Nephron progenitor cell (in vitro differentiated cells): Measurements from ENCODE around the gene RDH5.

Source experiments
- DNase-seq: peaks from one replicate; pipeline ENCODE4 v3.0.0; 2021
- H3K27ac Mint-ChIP-seq: 2 replicates; pipeline ENCODE4 v1.8.0; 2021; ENCODE audit warnings: mild to moderate bottlenecking, moderate library complexity, mixed read lengths
- H3K27me3 Mint-ChIP-seq: 2 replicates; pipeline ENCODE4 v1.8.0; 2021; ENCODE audit warnings: mild to moderate bottlenecking, low read depth, mixed read lengths; ENCODE audit not compliant: poor library complexity
- H3K36me3 Mint-ChIP-seq: 2 replicates; pipeline ENCODE4 v1.8.0; 2021; ENCODE audit warnings: low read depth, mixed read lengths
- H3K4me1 Mint-ChIP-seq: 2 replicates; pipeline ENCODE4 v1.8.0; 2021; ENCODE audit warnings: mixed read lengths
- H3K4me3 Mint-ChIP-seq: 2 replicates; pipeline ENCODE4 v1.8.0; 2021; ENCODE audit warnings: mild to moderate bottlenecking, moderate library complexity, mixed read lengths
- H3K9me3 Mint-ChIP-seq: 2 replicates; pipeline ENCODE4 v1.8.0; 2021; ENCODE audit warnings: mild to moderate bottlenecking, moderate library complexity, mixed read lengths
- TF ChIP-seq, protein P1 (sequence below): fragments of 200-600 bp; sonication (generic); IDR thresholded peaks from 2 replicates; pipeline ENCODE4 v1.5.0; 2021; ENCODE audit warnings: antibody characterized with exemption

The RDH5 gene

DNA sequence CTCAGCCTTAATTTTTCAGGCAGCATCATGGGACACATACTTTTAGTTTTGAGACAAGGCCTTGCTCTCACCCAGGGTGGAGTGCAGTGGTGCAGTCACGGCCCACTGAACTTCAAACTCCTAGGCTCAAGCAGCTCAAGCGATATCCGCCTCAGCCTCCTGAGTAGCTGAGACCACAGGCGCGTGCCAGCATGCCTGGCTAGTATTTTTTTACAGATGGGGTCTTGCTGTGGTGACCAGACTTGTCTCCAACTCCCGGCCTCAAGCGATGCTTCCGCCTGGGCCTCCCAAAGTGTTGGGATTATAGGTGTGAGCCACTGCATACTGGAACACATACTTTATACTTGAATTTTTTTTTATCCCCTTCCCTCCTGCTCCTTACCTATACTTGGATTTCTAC, 2.8 kb downstream of the RDH5 start:
- TF ChIP-seq, protein P1, sequence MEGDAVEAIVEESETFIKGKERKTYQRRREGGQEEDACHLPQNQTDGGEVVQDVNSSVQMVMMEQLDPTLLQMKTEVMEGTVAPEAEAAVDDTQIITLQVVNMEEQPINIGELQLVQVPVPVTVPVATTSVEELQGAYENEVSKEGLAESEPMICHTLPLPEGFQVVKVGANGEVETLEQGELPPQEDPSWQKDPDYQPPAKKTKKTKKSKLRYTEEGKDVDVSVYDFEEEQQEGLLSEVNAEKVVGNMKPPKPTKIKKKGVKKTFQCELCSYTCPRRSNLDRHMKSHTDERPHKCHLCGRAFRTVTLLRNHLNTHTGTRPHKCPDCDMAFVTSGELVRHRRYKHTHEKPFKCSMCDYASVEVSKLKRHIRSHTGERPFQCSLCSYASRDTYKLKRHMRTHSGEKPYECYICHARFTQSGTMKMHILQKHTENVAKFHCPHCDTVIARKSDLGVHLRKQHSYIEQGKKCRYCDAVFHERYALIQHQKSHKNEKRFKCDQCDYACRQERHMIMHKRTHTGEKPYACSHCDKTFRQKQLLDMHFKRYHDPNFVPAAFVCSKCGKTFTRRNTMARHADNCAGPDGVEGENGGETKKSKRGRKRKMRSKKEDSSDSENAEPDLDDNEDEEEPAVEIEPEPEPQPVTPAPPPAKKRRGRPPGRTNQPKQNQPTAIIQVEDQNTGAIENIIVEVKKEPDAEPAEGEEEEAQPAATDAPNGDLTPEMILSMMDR = no peak
- DNase-seq = no peak
- H3K4me3 Mint-ChIP-seq = no peak overlapping the region
- H3K4me1 Mint-ChIP-seq = peaks cover 63% of the 10 kb centered on the region
- no peaks in the 10 kb centered on the region for H3K9me3 Mint-ChIP-seq
- H3K36me3 Mint-ChIP-seq = peaks cover 33% of the 10 kb centered on the region
- peak overlapping the region; percentile 88 for H3K27ac Mint-ChIP-seq
- no peaks in the 10 kb centered on the region for H3K27me3 Mint-ChIP-seq

DNA sequence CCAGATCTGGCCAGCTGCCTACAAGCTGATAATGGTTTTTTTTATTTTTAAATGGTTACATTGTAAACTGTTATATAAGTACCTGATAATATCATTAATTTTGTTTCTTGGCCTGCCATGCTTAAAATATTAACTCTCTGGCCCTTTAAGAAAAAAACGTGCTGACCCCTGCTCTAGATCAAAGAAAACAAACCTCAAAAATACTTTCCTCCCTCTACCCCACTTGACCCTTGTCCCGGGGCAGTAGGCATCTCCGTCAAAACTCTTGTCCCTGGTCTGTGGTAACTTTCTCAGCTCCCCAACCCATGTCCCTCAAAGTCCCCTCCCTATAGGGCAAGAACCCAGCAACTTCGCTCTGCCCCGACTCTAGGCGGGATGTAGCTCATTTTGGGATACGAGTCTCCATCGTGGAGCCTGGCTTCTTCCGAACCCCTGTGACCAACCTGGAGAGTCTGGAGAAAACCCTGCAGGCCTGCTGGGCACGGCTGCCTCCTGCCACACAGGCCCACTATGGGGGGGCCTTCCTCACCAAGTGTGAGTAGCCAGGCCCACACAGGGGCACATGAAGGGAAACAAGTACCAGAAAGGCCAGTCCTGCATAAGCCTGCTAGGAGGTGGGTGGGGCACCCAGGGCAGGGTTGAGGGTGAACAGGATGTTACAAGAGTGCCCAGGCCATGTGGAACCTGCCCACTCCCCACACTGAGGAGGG, 3.5 kb downstream of the RDH5 start:
- Mint-ChIP-seq H3K4me1 (peaks cover 55% of the 10 kb centered on the region), H3K27me3 (no peaks in the 10 kb centered on the region), H3K27ac (peak overlapping the region; percentile 88), H3K4me3 (no peak overlapping the region), H3K9me3 (no peaks in the 10 kb centered on the region), H3K36me3 (peaks cover 33% of the 10 kb centered on the region)
- TF ChIP-seq, protein P1 = no peak
- DNase-seq = no peak

DNA sequence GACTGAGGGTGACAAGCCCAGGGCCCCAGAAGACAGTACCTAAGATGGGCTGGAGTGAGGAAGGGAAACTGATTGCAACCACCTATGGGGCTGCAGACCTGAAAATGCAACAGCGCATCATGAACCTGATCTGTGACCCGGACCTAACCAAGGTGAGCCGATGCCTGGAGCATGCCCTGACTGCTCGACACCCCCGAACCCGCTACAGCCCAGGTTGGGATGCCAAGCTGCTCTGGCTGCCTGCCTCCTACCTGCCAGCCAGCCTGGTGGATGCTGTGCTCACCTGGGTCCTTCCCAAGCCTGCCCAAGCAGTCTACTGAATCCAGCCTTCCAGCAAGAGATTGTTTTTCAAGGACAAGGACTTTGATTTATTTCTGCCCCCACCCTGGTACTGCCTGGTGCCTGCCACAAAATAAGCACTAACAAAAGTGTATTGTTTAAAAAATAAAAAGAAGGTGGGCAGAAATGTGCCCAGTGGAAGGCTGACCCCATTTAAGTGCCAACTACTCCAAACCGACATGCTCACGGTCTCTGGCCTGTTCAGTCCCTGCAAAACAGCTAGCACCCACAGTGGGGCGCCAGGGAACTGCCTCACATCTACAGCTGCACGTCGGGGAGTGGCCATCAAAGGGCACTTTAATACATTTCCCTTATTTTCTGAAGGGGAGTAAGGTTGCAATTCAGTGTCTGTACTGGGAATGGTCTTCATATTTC, 4.2 kb downstream of the RDH5 start:
- peaks cover 33% of the 10 kb centered on the region for H3K36me3 Mint-ChIP-seq
- no peaks in the 10 kb centered on the region for H3K9me3 Mint-ChIP-seq
- peak overlapping the region; percentile 29 for H3K27ac Mint-ChIP-seq
- H3K4me3 Mint-ChIP-seq = peak overlapping the region; percentile 16
- peaks cover 51% of the 10 kb centered on the region for H3K4me1 Mint-ChIP-seq
- peaks cover under 1% of the 10 kb centered on the region for H3K27me3 Mint-ChIP-seq
- DNase-seq = peak; percentile 54
- TF ChIP-seq, protein P1 = peak; percentile 51

DNA sequence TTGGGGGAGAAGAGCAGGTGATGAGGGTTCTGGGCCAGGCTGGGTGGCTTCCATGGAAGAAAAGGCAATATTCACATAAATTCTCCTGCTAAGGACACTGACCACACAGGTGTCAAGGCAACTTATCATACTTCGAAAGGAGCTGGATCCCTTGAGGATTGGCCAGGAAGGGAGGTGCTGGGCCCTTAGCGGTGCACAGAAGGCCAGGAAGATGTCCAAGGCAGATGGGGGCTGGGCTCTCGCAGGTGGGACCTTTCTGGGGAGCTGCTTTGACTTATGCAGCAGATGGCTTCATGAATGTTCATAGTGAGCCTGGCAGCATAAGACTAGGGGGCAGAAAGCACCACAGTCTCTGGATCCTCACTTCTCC, 4.7 kb downstream of the RDH5 start:
- peaks cover 51% of the 10 kb centered on the region for H3K4me1 Mint-ChIP-seq
- H3K4me3 Mint-ChIP-seq = peak overlapping the region; percentile 16
- no peak for DNase-seq
- peaks cover 33% of the 10 kb centered on the region for H3K36me3 Mint-ChIP-seq
- H3K9me3 Mint-ChIP-seq = no peaks in the 10 kb centered on the region
- peak overlapping the region; percentile 29 for H3K27ac Mint-ChIP-seq
- TF ChIP-seq, protein P1 = no peak
- peaks cover 2% of the 10 kb centered on the region for H3K27me3 Mint-ChIP-seq

DNA sequence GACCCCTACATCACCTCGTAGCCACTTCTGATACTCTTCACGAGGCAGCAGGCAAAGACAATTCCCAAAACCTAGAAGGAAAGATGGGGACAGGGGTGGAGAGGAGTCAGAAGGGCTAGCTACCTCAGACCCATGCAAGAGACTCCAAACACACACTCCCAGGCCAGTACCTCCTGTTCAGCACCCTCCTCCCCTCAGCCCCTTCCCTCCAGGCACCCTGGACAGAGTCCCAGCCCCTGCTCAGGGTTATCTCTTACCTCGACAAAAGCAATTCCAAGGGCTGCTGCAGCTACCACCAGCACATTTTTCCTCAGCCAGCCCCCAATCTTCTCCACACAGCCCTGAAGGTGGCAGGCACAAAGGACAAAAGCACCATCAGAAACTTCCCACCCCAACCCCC, 5.4 kb downstream of the RDH5 start:
- Mint-ChIP-seq H3K36me3 (peaks cover 33% of the 10 kb centered on the region), H3K27ac (no peak overlapping the region), H3K4me3 (no peak overlapping the region), H3K9me3 (no peaks in the 10 kb centered on the region), H3K27me3 (peaks cover 2% of the 10 kb centered on the region), H3K4me1 (peaks cover 56% of the 10 kb centered on the region)
- DNase-seq = no peak
- TF ChIP-seq, protein P1 = no peak
